ENCODE data around the gene MMP19.
A peak's percentile ranks its signal among the peaks of the same experiment; 100 is the strongest.
"Not testable (repeated sequence)": the region's sequence is repeated elsewhere in the genome, so short reads cannot be mapped to it uniquely, and the experiment has no call there.

The MMP19 gene

DNA sequence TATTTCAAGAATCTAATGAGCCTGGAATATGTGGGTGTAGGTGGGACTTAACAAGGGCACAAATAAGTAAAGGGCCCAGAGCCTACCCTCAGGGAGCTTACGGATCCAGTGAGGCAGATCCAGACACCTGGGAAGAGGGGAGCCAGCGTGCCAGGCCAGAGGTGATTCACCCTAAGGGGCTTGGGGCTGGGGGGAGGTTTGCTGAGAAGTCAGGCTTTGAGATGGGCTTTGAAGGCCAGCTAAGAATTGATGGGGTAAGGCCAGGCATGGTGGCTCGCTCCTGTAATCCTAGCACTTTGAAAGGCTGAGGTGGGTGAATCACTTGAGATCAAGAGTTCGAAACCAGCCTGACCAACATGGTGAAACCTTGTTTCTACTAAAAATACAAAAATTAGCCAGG is 695 bp upstream of the MMP19 start:
- DNase-seq (ENCODE audit: low spot score), result no peak

DNA sequence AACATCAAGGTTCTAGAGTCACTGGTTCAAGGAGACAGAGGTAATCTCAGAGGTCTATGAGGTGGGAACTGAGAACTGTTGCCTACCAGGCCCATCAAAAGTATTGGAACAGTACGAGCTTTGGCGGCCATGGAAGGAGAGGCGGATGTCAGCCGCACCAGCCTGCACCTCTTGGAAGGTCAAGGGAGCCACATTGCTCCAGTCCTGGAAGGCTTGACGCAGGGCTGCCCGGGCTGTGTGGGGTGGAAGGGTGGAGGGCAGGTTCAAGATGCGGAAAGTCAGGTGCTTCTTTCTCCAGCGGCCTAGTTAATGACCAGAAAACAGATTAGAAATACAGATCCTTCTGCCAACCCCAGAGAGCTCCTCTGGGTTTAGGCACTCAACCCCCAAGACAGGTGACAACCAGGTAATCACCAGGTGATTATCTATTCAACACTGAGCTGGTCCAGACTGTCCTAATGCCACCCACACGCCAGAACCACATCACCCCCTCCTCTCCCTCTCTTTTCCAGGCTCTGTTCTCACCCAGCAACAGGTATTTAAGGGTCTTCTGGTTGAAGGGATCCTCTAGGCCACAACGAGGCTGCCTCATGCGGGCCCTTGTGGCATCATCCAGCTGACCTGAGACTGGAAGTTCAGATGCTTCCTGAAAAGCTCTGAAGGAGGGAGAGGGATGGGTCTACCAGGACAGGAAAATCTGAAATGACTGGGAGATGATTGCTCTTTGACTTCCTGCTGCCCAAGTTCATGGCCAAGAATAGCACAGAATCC is 2.0 kb downstream of the MMP19 start:
- no peak for DNase-seq (ENCODE audit: low spot score)

DNA sequence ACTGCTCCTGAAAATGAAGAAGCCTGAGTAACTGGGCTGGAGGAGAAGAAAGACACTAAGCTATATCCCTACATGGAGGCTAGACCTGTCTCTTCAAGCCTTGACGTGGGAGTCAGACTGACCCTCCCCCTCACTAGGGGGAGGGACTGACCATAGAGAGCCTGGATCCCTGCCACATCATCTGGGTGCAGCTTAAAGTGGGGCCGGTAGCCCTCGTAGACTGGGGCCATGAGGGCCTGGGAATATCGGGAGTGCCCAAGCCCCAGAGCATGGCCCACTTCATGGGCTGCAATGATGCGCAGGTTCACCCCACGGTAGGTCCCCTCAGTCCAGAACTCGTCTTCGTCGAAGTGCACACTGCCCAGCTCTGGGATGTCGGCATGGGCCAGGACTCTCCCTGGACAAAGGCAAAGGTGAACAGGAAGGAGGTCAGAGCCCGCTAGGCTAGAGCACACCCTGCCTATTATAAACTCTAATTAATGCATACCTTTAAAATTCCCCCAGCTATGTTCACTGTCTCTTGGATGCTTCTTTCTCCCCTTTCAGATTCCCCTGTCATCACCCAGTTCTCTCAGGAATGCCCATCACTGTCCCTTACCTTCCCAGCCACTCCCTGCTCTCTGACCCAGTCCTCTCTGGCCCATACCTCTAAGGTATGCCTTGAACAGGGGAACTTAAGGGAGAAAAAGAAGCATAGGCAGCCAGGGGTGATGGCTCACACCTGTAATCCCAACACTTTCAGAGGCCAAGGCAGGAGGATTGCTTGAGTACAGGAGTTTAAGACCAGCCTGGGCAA is 3.2 kb downstream of the MMP19 start:
- DNase-seq (ENCODE audit: low spot score), result no peak

DNA sequence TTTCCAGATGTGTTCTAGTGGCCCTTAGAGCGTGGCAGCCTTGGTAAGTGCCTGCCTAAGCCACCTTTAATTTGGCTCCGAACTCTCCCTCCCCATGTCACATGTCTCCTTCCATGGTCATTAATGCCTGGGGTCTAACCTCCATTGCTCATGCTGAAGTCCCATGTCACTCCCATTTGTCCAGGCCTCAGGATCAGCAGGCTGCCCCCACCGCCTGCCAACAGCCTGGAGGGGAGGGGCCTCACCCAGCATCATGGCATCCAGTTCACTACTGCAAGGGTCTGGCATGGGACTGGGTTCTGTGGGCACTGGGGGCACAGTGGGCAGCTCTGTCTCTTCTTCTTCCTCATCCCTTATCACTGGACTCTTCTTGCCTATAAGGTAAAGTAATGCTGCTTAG is 4.4 kb downstream of the MMP19 start:
- no peak for DNase-seq (ENCODE audit: low spot score)

DNA sequence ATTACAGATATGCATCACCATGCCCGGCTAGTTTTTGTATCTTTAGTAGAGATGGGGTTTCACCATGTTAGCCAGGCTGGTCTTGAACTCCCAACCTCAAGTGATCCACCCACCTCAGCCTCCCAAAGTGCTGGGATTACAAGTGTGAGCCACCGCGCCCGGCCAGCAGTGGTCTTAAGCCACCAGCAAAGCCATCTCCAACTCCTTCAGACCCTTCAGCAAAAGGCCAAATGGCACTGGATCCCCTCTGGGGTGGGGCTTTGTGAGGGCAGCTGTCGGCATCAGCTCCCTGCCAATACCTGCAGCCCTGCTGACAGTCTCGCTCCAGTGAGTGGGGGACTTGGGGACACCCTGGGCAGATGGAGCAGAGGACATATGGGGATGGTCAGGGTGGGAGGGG is 8.3 kb downstream of the MMP19 start:
- not testable (repeated sequence) for DNase-seq (ENCODE audit: low spot score)

DNA sequence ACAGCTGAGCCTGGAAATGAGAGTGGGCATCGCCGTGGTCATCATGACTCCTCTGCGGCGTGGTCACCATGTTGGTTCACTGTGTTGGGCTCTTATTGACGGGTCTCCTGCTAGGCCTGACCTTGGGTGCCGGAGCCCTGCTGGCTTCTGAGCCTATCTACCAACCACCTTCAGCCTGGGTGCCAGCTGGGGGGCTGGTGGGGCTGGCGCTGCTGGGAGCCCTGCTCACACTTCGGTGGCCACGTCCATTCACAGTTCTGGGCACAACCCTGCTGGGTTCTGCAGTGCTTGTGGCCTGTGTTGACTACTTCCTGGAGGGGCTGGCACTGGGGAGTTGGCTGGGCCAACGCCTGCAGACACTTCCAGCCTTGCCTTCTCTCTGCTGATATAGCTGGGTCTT is 9.7 kb downstream of the MMP19 start:
- no peak for DNase-seq (ENCODE audit: low spot score)

DNA sequence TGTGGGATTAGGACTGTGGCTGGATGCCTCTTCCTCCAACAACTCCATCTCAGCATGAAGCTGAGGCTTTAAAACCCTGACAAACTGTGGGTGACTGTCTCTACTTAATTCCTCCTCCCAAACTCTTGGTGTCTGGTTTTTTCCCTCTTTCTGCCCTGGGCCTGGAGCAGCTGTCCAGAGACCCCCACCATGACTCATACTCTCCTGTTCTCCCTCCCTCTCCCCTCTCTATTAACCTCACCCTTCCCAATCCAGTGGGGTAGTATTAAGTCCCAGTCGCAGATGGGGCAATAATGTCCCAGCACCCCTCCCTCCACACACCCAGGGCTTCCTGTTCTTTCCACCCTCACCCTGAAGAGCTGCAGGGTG is 11.3 kb downstream of the MMP19 start:
- no peak for DNase-seq (ENCODE audit: low spot score)

DNA sequence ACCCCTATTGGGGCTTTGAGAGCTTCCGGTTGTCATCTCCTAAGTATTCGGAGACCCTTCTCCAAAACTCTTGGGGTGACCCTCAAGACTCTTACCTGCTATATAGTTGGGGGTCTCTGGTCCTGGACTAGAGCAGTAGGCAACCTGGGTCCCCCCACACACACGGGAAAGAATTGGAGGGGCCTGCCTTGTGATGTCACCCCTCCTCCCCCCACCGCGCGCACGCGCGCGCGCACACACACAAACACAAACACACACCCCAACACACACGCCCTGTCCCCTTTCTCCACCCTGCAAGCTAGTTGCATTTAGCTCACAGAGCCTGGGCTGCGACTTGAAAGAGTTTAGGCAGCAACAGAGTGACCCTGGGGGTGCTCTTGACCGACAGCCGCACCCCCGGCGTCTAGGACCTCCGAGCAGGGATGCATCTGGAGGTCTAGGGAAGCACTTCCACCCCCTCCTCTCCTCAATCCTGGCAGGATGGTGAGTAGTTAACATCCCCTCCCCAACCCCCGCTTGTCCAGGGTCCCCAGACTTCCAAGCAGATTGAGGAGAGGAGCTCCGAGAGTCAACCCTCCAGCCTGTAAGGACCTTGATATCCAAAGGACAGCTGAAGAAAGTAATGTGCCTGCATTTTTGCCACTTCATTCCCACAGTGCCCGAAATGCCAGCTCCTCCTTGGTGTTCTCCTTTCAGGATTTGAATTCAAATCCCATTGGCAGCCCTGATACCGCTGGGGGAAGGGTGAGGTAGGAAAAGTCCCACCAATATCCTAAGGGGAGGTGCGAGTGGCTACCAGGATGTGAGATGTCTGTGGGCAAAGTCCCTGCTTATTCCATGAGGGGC is 11.9 kb downstream of the MMP19 start:
- DNase-seq (ENCODE audit: low spot score), result peak; percentile 53

DNA sequence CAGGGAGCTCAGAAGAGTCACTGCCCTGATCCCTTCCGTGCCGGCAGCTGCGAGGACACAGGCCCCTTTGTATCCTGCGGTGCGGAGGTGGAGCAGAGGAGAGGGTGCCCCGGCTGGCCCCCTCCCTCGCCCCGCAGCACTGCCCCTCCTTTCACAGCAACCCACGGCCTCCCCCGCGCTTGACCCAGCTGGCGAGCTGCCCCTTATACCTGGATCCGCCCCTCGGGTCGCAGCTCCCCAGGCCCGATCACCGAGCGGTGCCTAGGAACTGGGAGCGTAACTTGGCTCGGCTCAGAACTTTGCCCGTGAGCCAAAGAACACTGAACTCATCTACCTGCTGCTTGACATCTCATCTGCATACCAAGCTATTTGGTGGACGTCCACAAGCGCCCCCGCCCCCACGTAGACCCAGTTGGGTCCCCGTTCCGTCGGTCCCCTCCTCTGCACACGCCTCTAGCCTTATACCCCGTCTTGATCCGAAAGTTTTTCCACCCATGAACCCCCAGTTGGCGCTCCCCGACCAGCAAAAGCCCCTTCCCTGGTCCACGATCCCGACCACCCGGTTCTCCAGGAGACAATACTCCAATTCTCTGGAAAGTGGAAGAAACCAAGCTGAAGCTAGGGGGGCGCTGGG is 12.7 kb downstream of the MMP19 start:
- DNase-seq (ENCODE audit: low spot score), result peak; percentile 18

DNA sequence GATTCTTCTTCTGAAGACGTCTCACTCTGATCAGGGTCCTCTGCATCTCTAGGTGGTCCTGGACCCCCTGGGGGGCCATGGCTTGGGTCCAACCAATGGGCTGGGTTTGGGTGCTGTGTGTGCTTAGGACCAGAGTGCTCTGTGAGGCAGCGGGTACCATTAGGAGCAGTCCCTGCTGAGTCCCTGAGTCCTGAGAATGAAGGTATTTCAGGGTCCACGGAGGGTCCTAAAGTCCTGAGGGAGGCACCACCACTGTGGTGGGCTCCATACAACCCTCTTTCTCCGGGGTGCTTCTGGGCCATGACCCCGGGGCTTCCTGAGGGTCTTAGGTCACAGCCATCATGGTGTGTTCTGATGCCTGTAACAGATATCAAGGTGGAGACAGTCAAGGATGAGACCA is 14.4 kb downstream of the MMP19 start:
- no peak for DNase-seq (ENCODE audit: low spot score)

DNA sequence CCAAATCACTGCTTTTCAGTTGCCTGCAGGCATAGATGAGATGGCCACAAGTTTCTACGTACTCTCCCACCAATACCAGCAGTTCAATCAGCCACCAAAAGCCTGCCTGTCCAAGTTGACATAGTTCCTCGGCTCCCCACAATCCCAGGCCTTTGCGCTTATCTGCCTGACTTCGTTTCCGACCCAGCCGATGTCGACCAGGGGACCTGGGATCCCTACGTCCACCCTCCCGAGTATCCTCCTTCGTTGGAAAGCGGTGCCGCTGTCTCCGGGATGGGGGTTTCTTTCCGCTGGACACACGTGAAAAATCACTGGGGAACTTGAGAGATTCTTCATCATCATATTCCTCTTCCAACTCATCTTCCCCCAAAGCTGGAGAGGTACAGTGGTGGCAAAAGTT is 14.9 kb downstream of the MMP19 start:
- DNase-seq (ENCODE audit: low spot score), result no peak

DNA sequence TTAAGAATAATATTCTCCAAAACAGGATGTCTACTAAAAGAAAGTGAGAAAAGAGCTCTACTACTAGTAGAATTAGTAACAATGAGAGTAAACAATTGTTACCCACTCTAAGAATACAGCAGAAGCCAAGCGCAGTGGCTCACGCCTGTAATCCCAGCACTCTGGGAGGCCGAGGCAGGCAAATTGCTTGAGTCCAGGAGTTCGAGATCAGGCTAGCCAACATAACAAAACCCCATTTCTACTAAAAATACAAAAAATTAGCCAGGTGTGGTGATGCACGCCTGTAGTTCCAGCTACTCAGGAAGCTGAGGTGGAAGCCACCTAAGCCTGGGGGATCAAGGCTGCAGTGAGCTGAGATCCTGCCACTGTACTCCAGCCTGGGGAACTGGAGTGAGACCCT is 18.0 kb downstream of the MMP19 start:
- no peak for DNase-seq (ENCODE audit: low spot score)

DNA sequence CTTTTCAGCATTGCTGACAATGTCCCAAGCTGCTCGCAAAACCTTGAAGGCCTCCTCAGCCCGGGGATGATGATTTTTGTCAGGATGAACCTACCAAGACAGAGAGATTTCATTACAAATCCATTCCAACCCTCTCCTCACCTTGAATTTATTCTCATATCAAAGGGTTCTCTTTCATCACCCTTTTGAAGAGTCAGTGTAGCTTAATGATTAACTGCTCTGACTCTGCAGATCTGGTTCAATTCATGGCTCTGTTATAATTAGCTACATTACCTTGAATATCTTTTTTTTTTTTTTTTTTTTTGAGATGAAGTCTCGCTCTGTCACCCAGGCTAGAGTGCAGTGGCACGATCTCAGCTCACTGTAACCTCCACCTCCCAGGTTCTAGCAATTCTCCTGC is 19.3 kb downstream of the MMP19 start:
- DNase-seq (ENCODE audit: low spot score), result no peak

DNA sequence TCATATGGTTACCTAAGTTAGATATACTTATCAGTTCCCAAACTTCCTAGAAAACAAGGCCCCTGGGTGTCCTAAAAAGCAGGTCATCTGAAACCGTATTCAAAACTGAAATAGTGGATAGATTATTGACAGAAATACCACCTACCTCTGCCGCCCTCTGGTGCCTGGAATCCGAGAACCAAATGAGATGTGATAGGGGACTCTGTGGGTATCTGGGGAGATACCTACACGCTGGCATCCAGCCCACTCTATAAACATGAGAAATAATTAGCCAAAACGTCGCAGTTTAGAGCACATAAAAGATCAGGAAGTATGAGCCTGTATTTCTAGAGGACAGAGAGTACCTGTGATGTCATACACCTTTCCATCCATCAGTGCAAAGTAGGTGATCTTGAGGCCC is 20.5 kb downstream of the MMP19 start:
- no peak for DNase-seq (ENCODE audit: low spot score)

DNA sequence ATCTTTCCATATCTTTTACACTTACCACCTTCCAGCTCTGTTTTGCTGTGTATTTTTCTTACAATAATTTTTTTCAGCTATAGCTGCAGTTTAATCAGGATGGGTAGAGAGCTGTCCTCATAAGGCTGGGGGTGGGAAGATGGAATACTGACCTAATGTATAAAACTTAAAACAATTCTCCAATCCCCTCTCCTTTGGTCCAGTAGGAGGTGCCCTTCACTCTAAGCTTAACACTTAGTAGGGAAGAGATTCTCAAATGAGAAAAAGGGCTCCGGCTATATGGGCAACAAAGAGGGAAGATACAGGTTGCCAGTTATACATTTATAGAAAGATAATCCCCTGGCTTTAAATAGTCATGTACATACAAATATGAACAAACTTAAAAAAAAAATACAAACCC is 22.1 kb downstream of the MMP19 start:
- no peak for DNase-seq (ENCODE audit: low spot score)

DNA sequence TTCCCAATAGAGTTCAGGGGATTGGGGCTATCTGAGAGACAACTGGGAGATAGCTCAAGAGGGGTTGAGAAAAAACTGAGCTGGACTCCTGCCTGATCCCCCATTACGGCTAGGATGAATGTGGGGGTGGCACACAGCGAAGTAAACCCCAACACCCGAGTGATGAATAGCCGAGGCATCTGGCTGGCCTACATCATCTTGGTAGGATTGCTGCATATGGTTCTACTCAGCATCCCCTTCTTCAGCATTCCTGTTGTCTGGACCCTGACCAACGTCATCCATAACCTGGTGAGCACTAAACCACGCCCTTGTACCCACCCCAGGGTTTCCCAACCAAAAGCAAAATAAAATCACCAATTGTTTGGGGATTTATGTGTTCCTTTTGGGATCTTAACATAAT is 23.9 kb downstream of the MMP19 start:
- DNase-seq (ENCODE audit: low spot score), result no peak

DNA sequence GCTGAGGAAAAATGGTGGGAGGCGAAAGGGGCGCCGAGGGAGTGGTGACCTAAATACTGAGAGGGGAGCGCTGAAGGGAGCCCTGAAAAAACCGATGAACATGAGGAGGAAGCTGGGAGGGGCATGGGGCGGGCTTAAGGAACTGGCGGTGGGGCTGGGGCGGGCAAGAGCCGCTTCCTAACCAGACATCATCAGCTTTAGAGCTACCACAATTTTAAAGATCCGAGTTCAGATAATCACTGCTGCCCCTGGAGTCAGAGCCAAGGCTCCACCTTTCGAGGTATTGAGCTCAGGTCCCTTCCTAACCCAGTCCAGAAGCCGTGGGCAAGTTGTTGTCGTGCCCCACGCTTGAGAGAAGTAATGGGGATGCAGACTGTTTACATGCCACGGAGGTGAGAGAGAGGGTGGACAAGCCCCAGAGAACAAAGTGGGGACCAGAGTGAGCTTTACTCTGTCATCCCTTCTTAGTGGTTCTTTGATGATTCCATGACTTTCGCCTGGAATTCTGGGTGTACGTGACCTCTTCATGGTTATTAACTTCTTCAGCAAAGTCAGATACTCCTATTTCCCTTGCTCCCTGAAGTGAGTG is 24.5 kb downstream of the MMP19 start:
- DNase-seq (ENCODE audit: low spot score), result no peak

DNA sequence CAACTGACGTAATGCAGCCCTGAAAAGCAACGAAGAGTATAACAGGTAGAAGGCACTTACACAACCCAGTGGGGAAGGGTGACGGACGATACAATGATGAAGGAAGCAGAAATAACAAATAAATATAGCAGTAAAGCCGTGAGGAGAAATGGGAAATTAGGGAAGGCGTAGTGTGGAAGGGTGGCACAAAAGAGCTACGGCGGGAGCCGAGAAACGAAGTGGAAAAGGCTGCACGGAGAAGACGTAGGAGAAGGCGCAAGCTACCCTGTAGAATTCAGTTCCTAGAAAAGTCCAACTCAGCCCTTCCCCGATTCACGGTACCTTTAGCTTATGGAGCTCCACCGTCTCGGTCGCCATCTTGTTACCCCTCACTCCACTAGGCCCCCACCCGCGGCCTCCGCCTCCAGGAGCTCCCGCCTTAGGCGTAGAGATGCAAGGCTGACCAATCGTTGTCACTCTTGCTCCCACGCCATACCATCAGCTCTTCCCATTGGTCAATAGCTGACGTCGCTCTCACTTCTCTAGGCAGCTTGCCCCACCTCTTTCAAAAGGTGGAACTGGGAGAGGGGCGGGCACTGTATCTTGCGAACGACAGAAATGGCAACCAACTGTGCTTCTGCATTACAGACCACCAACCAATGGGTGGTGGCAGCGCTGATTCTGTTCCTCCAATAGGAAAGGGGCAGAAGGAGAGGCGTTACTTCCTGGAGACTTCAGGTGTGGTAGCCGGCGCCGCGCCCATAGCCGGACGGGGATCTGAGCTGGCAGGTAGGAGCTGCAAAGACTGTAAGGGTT is 25.2 kb downstream of the MMP19 start, which contains the start of the genes ORMDL2 and SARNP:
TSS of gene ORMDL2 (plus strand) at position 697 of the 795 bp plus-strand sequence. CDS start 959 bp downstream, outside the sequence.
TSS of gene SARNP (minus strand) at position 380 of the 795 bp plus-strand sequence. CDS start at position 357, 23 bp downstream.
- peak; percentile 99 for DNase-seq (ENCODE audit: low spot score)

DNA sequence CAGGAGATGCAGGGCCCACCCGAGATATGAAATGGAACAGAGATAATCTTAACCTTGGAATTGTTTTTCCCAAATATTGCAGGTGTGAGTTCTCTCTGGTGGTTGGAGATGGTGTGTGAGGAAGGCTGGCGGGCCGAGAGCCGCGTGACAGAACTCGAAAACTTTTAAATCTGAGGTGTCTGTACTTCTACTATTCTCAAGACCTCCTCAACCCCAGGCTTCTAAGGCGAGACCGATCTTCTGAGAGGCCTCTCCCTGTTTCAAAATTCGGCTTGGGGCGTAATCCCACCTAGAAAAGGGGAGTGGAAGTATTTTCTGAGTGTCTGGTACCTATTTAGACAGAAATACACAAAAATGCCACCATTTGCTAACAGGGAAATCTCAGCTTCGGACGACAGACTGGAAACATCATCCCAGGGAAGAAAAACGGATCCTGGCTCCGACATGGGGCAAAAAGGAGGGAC is 25.8 kb downstream of the MMP19 start:
- no peak for DNase-seq (ENCODE audit: low spot score)

DNA sequence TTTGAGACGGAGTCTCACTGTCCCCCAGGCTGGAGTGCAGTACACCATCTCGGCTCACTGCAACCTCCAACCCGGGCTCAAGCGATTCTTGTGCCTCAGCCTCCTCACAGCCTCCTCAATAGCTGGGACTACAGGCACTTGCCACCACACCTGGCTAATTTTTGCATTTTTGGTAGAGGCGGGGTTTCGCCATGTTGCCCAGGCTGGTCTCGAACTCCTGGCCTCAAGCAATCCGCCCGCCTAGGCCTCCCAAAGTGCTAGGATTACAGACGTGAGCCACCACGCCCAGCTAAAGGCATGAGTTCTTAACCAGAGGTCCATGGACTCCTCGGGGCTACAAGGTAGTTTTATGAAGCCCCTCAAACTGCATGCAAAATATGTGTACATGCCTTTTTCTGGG is 27.3 kb downstream of the MMP19 start:
- no peak for DNase-seq (ENCODE audit: low spot score)

DNA sequence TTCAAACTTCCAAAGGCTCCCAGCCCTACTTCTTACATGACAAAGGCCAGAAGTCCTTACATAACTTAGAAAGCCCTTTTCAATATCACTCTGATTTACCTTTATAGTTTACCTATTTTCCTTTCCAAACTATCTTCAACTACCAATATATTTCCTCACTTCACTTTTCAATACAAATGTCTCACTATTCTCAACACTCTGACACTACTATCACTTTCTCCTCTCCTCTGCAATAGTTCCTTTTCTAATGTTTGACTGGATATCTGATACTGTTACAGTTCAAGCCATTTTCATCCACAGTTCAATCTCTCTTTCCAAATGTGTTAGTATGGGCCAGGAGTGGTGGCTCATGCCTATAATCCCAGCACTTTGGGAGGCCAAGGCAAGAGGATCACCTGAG is 28.5 kb downstream of the MMP19 start:
- DNase-seq (ENCODE audit: low spot score), result no peak

All from CD4-positive, alpha-beta T cell treated with Interleukin-15 for 4 hours (primary cell).